GM19468 (cell line): ENCODE data around the gene SELENON.

ENCODE experiments used
- ATAC-seq: cut with Tn5 transposase; IDR thresholded peaks from one replicate; pipeline ENCODE4 v1.9.1; 2021; ENCODE audit warnings: mild to moderate bottlenecking, moderate library complexity, moderate number of reproducible peaks; ENCODE audit not compliant: unreplicated experiment; ENCODE audit errors: extremely low read depth

The SELENON gene

DNA sequence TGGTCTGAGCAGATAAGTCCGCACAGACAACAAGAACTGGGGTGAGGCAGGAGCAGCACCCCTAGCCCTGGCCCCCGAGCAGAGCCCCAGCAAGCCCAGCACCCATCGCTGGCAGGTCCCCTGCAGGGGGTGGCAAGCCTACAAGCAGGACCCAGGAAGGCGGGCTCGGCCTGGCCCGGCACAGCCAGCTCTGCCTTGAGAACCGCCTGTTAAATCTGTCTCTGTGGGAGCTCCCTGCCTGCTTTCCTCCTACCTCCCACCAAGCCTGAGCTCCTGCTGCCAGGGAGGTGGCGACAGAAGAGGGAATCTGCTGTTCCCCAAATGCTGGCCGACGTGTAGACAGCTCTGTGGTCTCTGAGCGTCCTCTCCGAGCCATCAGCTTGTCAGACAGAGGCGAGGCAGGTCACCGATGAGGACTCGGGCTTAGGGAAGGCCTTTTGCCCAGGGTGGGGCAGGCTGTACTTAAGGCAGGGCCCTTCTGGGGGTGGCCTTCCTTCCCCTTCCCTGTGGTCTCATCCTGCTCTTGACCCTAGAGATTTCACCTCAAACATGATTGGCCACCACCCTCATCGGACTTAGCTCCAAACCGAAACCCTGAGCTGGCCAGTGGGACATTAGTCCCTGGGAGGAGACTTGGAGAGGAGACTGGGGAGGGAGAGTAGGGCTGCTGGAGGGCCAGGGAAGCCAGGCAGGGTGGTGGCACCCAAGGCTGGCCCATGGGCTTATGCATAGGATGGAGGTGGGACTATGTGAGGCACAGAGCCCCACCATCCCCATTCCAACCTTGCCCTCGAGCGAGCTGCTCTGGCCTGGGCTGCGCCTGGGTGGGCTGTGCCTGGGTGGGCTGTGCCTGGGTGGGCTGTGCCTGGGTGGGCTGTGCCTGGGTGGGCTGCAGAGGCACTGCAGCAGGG is 7.7 kb downstream of the SELENON start:
- no peak for ATAC-seq

DNA sequence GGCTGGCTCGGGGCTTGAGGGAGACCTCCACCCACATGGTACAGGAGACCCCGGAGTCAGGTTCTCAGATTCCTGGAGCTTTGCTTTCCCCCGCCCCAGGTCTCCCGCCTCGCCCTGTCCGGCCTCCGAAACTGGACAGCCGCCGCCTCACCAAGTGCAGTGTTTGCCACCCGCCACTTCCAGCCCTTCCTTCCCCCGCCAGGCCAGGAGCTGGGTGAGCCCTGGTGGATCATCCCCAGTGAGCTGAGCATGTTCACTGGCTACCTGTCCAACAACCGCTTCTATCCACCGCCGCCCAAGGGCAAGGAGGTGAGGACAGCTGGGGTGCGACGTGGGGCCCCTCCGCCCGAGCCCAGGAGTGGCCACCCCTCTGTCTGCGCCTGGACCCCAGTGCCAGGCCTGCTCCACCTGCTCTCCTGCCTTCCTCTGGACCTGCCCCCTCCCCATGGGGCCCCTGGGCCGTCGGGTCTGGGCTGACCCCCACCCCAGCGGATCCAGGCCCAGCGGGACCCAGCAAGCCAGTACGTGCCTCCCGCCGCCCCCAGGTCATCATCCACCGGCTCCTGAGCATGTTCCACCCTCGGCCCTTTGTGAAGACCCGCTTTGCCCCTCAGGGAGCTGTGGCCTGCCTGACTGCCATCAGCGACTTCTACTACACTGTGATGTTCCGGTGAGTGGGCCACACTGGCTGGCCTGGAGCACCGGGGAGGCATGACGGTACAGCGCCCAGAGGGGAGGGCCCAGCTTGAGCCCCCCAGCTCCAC is 8.7 kb downstream of the SELENON start:
- no peak for ATAC-seq

GRCh38 chr1:25809283-25809926 is 9.4 kb downstream of the SELENON start:
- ATAC-seq = no peak

DNA sequence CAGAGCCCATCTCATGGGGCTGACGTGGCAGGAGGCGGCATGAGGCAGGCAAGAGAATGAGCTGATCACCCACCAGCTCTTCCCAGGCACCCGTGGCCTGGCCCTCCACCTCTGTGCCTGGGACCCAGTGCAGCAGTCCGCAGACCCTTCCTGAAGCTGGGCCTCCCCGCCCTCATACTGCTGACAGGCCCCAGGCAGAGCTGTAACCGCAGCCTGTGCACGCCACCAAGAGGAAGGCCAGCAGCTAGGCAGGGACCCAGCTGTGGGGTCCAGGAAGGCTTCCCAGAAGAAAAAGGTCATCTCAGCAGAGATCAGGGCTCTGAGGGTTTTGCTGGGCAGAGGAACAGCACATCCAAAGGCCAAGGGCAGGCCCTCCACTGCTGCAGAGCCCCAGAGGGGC is 9.9 kb downstream of the SELENON start:
- ATAC-seq = no peak

DNA sequence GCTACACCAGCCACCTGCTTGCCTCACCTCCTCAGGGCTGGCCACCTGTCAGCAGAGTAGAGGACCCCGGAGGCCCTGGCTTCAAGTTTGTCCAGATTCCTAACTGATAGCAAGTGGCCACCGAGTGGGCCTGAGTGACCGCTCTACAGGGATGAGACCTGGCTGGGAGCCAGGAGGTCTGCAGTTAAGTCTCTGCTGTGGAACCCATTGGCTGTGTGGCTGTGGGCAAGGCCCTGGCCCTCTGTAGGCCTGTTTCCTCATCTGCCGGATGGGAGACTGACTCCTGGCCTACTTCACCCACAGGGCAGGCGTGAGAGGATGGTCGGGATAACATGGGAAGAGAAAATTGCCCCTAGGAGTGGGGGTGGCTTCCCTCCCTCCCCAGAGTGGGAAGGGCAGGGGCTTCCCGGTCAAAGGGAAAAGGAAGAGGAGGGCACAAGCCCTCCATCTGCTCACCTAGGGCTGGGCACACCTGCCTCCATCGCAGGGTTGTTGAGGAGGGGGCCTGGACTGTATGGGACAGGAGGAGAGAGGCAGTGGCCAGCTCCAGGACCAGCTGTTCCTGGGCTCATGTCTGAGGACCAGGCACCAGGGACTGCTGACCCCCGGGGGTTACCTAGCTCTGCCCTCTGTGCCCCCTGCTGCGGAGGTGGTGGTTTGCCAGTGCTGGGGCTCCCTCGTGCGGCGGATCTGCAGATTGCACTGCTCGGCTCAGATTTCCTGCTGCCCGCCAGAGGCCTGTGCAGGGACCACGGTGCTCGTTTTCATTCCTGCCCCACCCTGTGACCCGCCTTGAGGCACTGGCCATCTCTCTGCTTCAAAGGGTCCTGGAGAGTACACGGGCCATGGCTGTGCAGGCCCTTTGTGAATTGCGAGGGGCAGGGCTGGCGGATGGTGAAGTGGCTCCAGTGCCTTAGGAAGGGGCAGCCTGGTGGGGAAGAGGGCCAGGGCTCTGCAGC is 10.6 kb downstream of the SELENON start:
- no peak for ATAC-seq

GRCh38 chr1:25811384-25812082 is 11.5 kb downstream of the SELENON start:
- no peak for ATAC-seq

DNA sequence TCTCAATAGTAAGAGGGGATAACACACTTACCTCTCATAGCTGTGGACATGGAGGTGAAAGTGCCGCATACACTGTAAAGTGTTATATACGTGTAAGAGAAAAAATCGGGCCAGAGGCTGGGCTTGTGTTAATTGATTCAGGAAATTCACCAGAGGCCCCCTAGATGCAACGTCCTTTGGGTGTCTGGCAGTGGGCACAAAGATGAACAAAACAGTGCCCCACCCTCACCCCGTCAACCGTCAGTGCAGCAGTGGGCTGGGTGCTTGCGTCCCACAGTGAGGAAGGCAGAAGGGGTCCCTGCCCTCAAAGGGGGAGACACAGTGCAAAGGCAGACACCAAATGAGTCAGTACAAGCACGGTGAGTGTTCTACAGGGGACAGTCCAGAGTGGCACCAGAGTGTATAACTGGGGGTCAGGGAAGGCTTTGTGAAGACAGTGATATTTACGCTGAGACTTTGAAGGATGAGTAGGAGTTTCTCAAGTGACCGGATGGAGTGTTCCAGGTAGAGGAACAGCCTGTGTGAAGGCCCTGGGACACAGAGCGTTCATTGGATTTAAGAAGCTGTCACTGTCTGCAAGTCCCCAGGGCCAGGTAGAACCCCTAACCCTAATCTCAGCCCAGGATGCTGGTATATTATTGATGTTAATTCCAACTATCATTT is 13.2 kb downstream of the SELENON start:
- no peak for ATAC-seq

GRCh38 chr1:25813734-25814471 is 13.9 kb downstream of the SELENON start:
- no peak for ATAC-seq

DNA sequence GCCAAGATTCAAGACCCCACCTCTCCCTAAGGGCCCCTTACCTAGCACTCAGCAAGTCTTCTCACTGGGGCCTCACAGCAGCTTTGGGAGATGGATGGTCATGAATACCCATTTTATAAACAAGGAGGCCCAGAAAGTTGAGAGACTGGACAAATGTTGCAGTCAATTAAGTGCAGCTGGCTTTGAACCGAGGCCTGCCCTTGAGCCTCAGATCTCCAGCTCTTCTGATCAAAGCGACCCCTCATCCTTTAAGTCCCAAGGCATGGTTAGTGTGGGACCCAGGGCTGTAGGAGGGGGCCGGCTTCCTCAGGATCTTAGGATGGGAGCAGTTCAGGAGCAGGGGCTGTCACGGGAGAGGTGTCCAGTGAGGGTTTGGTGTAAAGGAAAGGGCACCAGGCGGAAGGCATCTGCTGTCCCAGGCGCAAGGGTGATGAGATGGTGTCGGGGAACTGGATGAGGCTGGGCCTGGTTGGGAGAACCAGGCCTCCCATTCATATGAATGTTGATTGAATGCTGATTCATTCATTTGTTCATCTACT is 14.6 kb downstream of the SELENON start:
- ATAC-seq = no peak

GRCh38 chr1:25815208-25816111 is 15.5 kb downstream of the SELENON start:
- no peak for ATAC-seq

GRCh38 chr1:25816112-25816718 is 16.2 kb downstream of the SELENON start:
- no peak for ATAC-seq

DNA sequence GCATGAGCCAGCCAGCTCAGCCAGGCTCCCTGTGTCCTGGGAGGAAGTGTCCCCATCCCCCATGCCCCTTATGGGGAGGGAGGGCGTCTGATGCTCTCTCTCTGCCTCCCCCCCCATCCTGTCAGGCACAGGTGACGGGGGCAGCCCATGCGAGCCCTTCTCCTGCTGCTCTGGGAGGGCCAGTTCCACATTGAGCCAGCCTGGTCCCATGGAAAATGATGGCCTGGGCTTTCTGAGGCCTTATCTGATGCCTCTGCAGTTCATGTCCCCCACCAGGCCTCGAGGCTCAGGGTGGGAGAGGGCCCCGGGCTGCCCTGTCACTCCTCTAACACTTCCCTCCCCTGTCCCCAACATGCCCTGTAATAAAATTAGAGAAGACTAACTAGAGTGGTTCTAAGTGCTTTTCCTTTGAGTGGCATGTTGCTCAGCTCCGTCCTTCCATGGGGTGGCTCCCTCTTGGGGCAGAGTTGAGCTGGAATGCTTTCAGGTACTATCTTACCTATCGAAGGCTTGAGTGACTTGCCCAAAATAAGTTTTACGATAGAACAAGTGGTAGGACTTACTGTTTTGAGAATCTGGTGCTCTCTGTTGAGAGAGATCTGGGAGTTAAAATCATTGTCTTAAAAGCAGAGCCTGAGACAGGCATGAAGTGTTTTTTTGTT is 18.0 kb downstream of the SELENON start:
- no peak for ATAC-seq

DNA sequence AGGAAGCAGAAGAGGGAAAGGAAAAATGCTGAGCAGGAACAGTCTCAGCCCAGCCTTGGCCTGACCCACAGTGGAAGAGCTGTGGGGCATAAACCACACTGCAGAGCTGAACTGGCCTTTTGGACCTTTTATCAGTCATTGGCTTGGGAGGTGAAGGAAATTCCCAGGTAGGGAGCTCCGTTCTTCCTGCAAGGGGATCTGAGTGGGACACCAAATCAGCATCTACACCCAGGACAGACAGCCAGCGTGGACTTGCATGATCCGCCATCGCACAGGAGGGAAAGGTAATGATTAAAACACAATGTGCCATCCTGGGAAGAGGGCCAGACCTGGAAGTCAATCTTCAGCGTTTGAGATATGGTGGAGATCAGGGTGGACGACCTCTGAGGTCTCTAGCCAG is 18.6 kb downstream of the SELENON start:
- no peak for ATAC-seq

DNA sequence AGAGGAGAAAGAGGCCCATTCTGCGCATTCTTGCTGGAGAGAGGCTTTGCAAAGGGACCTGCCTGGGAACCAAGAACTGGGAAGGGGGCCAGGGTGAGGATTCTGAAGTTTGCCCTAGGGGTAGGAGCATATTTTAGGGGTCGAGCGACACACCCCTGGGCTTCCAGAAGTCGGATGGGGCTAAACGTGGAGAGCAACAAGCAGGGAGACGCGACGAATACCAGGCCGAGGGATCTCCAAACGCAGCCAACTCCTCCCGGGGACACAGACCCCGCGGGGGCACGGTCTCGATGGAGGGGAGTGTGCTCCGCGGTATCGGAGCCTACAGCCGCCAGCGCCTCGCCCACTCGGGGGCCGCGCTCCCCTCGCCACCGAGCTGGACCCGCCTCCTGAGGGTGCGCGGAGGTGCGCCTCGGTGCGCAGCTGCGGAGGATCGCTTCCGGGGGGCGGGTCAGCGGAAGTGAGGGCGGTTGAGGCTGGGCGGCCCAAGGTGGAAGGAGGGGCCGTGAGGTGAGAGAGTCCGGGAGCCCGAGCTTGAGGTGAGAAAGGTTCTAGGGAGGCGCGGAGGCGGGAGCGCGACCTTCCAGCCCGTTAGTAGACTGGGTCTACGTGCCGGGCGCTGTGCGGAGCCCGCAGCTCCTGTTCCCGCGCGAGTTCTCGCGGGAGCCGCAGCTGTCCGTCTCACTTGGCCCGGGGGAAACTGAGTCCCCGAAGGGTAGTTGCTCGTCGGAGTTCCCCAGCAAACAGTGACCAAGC is 19.7 kb downstream of the SELENON start, which contains the start of gene MTFR1L:
Gene MTFR1L, plus strand, starts transcription at position 464 of the 756 bp plus-strand sequence. CDS start 3,151 bp downstream, outside the sequence.
- peak; percentile 28 for ATAC-seq
